OCI-LY3 (cell line): Measurements from ENCODE around the gene OR52M1.

Experiments used
- CTCF ChIP-seq: fragments of 200-600, 300-600 bp; sonication (generic); IDR thresholded peaks from 2 replicates; pipeline ENCODE4 v1.5.1; 2014; ENCODE audit warnings: antibody characterized with exemption, low read length, low read depth
- EZH2phosphoT487 ChIP-seq: fragments of 200-600 bp; shearing (Covaris generic); IDR thresholded peaks from 2 replicates; pipeline ENCODE4 v1.6.1; 2018; ENCODE audit warnings: antibody characterized with exemption, mixed run types, low read depth

- TF ChIP-seq CTCF (no peak), EZH2phosphoT487 (no peak)
Measured at GRCh38 chr11:4522339-4522738, 22.7 kb upstream of the OR52M1 start.
